Activated CD4-positive, CD25-positive, alpha-beta regulatory T cell (primary cell): ENCODE measurements around the gene PLK5.
"Not testable (repeated sequence)": the region's sequence is repeated elsewhere in the genome, so short reads cannot be mapped to it uniquely, and the experiment has no call there.

Experiments used
- DNase-seq, 4 experiments: peaks; one replicate each; lab custom pipeline; 2025; lab: John Stamatoyannopoulos, UW

Gene PLK5

GRCh38 chr19:1523412-1524286 is at the start of gene PLK5:
Gene PLK5, plus strand, starts transcription at chr19:1524077. Its CDS starts 2,920 bp downstream, at chr19:1526997.
- DNase-seq, result no peak

- no peak for DNase-seq
These were observed 49.0 kb upstream of the PLK5 start for GRCh38 chr19:1474765-1475351.

- DNase-seq, result no peak
These were observed 48.0 kb upstream of the PLK5 start for GRCh38 chr19:1475751-1476437.

GRCh38 chr19:1477056-1477455 is 46.8 kb upstream of the PLK5 start:
- DNase-seq, result not testable (repeated sequence)

GRCh38 chr19:1478934-1479707 is 44.8 kb upstream of the PLK5 start, which contains the start of gene C19orf25:
Gene C19orf25, minus strand, starts transcription at chr19:1479215. Its CDS starts 312 bp downstream, at chr19:1478903.
- DNase-seq, result peak; percentile 84 to 85 (median 84)

GRCh38 chr19:1481224-1481892 is 42.5 kb upstream of the PLK5 start:
- no peak for DNase-seq

GRCh38 chr19:1481893-1482360 is 42.0 kb upstream of the PLK5 start:
- no peak for DNase-seq

GRCh38 chr19:1482361-1483130 is 41.3 kb upstream of the PLK5 start:
- DNase-seq, result no peak

- DNase-seq, result no peak
These were observed 40.5 kb upstream of the PLK5 start for GRCh38 chr19:1483131-1483978.

- no peak for DNase-seq
These were observed 39.9 kb upstream of the PLK5 start for GRCh38 chr19:1483979-1484428.

GRCh38 chr19:1486720-1487575 is 36.9 kb upstream of the PLK5 start:
- no peak for DNase-seq

GRCh38 chr19:1487576-1488281 is 36.1 kb upstream of the PLK5 start:
- DNase-seq, result no peak

GRCh38 chr19:1488282-1488601 is 35.6 kb upstream of the PLK5 start:
- no peak for DNase-seq

- no peak for DNase-seq
These were observed 34.2 kb upstream of the PLK5 start for GRCh38 chr19:1489463-1490310.

- DNase-seq, result peak; percentile 94 to 98 (median 96)
These were observed 33.4 kb upstream of the PLK5 start, which contains the start of gene PCSK4 for GRCh38 chr19:1490311-1491113. Gene PCSK4, minus strand, starts transcription at chr19:1490350. Its CDS starts 4 bp downstream, at chr19:1490346.
